ENCODE results near the gene VPS26B.

GRCh38 chr11:134246100-134246499, 21.6 kb downstream of the VPS26B start:
- TF ChIP-seq, protein P1, sequence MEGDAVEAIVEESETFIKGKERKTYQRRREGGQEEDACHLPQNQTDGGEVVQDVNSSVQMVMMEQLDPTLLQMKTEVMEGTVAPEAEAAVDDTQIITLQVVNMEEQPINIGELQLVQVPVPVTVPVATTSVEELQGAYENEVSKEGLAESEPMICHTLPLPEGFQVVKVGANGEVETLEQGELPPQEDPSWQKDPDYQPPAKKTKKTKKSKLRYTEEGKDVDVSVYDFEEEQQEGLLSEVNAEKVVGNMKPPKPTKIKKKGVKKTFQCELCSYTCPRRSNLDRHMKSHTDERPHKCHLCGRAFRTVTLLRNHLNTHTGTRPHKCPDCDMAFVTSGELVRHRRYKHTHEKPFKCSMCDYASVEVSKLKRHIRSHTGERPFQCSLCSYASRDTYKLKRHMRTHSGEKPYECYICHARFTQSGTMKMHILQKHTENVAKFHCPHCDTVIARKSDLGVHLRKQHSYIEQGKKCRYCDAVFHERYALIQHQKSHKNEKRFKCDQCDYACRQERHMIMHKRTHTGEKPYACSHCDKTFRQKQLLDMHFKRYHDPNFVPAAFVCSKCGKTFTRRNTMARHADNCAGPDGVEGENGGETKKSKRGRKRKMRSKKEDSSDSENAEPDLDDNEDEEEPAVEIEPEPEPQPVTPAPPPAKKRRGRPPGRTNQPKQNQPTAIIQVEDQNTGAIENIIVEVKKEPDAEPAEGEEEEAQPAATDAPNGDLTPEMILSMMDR (IDR thresholded peaks at IDR 0.05; ENCODE audit: borderline replicate concordance, extremely low read depth, low read length, poor library complexity, severe bottlenecking), result no peak
- TF ChIP-seq EZH2 (IDR thresholded peaks at IDR 0.05; ENCODE audit: borderline replicate concordance, low read depth, low read length, severe bottlenecking), result no peak
